ENCODE measurements around the gene MAPK12. TPM values are rescaled to one million over a fixed set of nuclear protein-coding genes. Genes with fewer than 3 reads are reported as not detected.

MAPK12 gene
- total RNA-seq, 1 experiment from 2014 or later: 74.6 TPM

GRCh38 chr22:50270666-50271394, 9.3 kb upstream of the MAPK12 start:
- in situ Hi-C loops (cut with HindIII; ENCODE audit: low pct_unique_long_range_greater_than_20kb, low sequenced_read_pairs): no loop called here
- Histone ChIP-seq H3K36me3 (ENCODE audit: control insufficient read depth, insufficient read depth, low read length) (no peaks in the 10 kb centered on the region), H3K4me3 (ENCODE audit: low read depth in 2 of 2, low read length in 2 of 2) (peak overlapping the region; percentile 56 to 59), H3K27ac (ENCODE audit: low read length) (peak overlapping the region; percentile 70), H3K27me3 (ENCODE audit: control insufficient read depth, insufficient read depth, low read length) (no peaks in the 10 kb centered on the region), H3K9me3 (ENCODE audit: control insufficient read depth, insufficient read depth, low read depth, low read length) (no peaks in the 10 kb centered on the region), H3K4me1 (ENCODE audit: control insufficient read depth, insufficient read depth, low read length) (peaks cover 23% of the 10 kb centered on the region)
- DNase-seq (ENCODE audit: low read depth, low spot score) (no peak), ATAC-seq (peak; percentile 49)
- intact Hi-C loops (cut with micrococcal nuclease; ENCODE audit: unreplicated experiment): loop anchor here (5.0 kb wide), 1 partner anchor 71 kb away; the partner anchor contains the start of gene PPP6R2
- CTCF ChIA-PET: interaction anchor here (0.6 kb wide), 2 partner anchors 33 to 224 kb away, joined by 5 to 10 read pairs; no protein-coding TSS in a partner anchor
- no TSS peak for BruUV-seq (replicated peaks)
- TF ChIP-seq POLR2AphosphoS5 (IDR thresholded peaks at IDR 0.05; ENCODE audit: low read depth, low read length) (no peak), SIN3A (IDR thresholded peaks at IDR 0.05; ENCODE audit: borderline replicate concordance, insufficient read depth, low read depth, low read length) (peak; percentile 75; the same call in 1 of the 2 replicates), CTCF (IDR thresholded peaks at IDR 0.05) (no peak), TCF7L2 (IDR thresholded peaks at IDR 0.05; ENCODE audit: low read depth, low read length) (no peak)
- TF ChIP-seq, protein P1, sequence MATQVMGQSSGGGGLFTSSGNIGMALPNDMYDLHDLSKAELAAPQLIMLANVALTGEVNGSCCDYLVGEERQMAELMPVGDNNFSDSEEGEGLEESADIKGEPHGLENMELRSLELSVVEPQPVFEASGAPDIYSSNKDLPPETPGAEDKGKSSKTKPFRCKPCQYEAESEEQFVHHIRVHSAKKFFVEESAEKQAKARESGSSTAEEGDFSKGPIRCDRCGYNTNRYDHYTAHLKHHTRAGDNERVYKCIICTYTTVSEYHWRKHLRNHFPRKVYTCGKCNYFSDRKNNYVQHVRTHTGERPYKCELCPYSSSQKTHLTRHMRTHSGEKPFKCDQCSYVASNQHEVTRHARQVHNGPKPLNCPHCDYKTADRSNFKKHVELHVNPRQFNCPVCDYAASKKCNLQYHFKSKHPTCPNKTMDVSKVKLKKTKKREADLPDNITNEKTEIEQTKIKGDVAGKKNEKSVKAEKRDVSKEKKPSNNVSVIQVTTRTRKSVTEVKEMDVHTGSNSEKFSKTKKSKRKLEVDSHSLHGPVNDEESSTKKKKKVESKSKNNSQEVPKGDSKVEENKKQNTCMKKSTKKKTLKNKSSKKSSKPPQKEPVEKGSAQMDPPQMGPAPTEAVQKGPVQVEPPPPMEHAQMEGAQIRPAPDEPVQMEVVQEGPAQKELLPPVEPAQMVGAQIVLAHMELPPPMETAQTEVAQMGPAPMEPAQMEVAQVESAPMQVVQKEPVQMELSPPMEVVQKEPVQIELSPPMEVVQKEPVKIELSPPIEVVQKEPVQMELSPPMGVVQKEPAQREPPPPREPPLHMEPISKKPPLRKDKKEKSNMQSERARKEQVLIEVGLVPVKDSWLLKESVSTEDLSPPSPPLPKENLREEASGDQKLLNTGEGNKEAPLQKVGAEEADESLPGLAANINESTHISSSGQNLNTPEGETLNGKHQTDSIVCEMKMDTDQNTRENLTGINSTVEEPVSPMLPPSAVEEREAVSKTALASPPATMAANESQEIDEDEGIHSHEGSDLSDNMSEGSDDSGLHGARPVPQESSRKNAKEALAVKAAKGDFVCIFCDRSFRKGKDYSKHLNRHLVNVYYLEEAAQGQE (IDR thresholded peaks at IDR 0.05; ENCODE audit: insufficient read depth in 1 of 2, low read depth in 2 of 2, low read length in 1 of 2): peak; percentile 97 to 98
- POLR2A ChIA-PET: interaction anchor here (0.5 to 0.6 kb wide), 2 partner anchors 20 to 52 kb away, joined by 8 to 9 read pairs; no protein-coding TSS in a partner anchor

DNA sequence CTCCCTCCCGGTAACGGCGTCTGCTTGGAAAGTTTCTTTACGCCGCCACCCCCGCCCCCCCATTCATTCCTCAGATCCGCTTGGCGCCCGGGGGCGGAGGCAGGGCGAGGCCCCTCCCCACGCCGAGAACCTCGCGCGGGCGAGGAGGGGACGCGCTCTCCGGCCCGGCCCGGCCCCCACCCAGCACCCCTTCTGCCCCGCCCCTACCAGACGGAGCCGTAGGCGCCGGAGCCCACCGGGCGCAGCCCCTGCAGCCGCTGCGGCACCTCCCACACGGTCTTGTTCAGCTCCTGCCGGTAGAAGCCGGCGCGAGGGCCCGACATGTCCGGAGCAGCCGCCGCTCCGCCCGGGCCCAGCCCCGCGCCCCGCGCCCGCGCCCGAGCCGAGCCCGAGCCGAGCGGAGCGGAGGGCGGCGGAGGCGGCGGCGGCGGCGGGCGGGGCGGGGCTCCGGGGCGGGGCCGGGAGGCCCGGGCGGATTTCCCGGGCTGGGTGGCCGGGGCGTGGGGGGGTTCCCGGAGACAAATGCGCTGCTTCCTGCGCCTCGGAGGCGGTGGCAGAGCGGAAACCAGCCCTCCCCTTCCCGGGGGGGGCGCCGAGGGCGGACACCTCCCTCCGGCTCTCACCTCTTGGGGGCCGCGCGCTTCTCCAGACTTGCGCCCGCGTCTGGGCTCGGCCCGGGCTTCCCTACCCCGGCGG, 8.6 kb upstream of the MAPK12 start, which contains the start of gene MAPK11:
Gene MAPK11, minus strand, starts transcription at position 411 of the 696 bp plus-strand sequence. Its CDS starts 88 bp downstream, at position 323.
- H3K4me1 ChIP-seq (ENCODE audit: control insufficient read depth, insufficient read depth, low read length): peaks cover 21% of the 10 kb centered on the region
- ChIA-PET CTCF (no interaction called here), POLR2A (no interaction called here)
- H3K36me3 ChIP-seq (ENCODE audit: control insufficient read depth, insufficient read depth, low read length): no peaks in the 10 kb centered on the region
- no peaks in the 10 kb centered on the region for H3K27me3 ChIP-seq (ENCODE audit: control insufficient read depth, insufficient read depth, low read length)
- H3K27ac ChIP-seq (ENCODE audit: low read length): peak within 1 kb of the TSS; percentile 86
- in situ Hi-C loops (cut with HindIII; ENCODE audit: low pct_unique_long_range_greater_than_20kb, low sequenced_read_pairs): no loop called here
- intact Hi-C loops (cut with micrococcal nuclease; ENCODE audit: unreplicated experiment): loop anchor here (5.0 kb wide), 1 partner anchor 72 kb away; the partner anchor contains the start of gene PPP6R2
- H3K9me3 ChIP-seq (ENCODE audit: control insufficient read depth, insufficient read depth, low read depth, low read length): no peaks in the 10 kb centered on the region
- BruUV-seq (replicated peaks): no TSS peak
- ATAC-seq (peak; percentile 73), DNase-seq (ENCODE audit: low read depth, low spot score) (no peak)
- peak within 1 kb of the TSS; percentile 56 to 65 for H3K4me3 ChIP-seq (ENCODE audit: low read depth in 2 of 2, low read length in 2 of 2)
- no peak; the same call in 1 of the 2 replicates for TF ChIP-seq POLR2AphosphoS5 (IDR thresholded peaks at IDR 0.05; ENCODE audit: low read depth, low read length)
